IPS-NIHi7 (cell line): ENCODE results near the gene FHOD3.
"Not testable (repeated sequence)": the region's sequence is repeated elsewhere in the genome, so short reads cannot be mapped to it uniquely, and the experiment has no call there.

ENCODE experiments used
- DNase-seq: peaks from one replicate; pipeline ENCODE4 v3.0.0; 2012; ENCODE audit warnings: mixed read lengths; ENCODE audit errors: extremely low spot score

The FHOD3 gene

DNA sequence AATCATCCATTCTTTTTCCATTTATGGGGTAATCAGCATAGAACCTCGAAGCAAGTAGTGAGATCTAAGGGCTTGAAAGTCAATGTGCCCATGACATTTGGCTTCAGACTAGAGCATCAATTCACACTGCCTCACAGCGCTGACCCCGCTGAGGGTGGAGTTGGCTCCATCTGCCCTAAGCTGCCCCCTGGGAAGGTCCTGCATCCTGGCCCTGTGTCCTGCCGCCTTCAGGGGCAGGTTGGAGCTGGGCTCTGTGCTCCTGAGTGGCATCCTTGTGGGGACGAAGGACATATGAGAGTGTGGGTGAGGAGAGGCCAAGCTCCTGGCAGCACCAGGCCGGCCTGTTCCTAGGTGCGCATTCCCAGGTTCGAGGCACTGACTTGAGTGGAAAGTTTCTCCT lies 249.4 kb downstream of the FHOD3 start:
- DNase-seq, result peak; percentile 7

DNA sequence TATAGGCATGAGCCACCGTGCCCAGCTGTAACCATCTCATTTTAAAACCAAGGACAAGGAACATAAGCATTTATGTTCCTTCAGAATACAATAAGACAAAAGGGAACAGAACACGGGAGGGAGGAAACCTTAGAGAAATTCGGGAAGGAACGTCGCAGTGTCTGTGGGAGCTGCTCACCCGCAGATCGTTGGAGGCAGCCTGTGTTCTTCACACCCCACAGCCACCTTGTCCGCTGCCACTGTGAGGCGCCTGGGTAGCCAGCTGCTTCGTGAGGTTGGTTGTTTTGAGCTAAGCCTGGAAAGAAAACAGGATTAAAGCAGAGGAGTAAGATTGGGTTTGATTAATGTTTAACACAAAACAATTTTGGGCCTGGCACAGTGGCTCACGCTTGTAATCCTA lies 250.0 kb downstream of the FHOD3 start:
- DNase-seq, result peak; percentile 10

DNA sequence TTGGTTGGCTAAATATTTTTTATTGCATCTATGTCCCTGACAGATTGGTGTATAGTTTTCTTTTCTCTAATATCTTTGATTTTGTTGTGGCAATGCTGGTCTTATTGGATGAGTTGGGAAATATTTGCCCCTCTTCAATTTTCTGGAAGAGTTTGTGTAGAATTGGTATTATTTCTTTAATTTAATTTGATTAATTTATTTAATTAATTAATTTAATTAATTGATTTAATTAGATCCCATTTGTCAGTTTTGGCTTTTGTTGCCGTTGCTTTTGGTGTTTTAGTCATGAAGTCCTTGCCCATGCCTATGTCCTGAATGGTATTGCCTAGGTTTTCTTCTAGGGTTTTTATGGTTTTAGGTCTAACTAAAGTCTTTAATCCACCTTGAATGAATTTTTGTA lies 253.8 kb downstream of the FHOD3 start:
- not testable (repeated sequence) for DNase-seq

DNA sequence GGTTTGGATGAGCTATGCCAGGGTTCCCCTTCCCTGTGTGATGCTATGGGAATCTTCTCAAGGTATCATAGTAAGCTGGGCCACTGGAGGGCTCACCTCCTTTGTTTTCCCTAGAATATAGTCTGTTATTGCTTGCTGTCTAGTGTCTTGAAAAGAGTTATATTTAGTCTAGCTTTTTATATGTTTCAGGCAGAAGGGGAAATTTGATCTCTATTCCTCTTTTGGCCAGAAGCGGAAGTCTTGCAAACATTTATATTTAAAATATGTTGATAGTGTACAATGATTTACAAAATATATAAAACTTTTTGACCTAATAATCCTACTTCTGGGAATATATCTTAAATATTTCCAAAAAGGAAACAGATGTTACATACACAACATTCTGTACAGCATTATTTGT lies 260.7 kb downstream of the FHOD3 start:
- peak; percentile 6 for DNase-seq

DNA sequence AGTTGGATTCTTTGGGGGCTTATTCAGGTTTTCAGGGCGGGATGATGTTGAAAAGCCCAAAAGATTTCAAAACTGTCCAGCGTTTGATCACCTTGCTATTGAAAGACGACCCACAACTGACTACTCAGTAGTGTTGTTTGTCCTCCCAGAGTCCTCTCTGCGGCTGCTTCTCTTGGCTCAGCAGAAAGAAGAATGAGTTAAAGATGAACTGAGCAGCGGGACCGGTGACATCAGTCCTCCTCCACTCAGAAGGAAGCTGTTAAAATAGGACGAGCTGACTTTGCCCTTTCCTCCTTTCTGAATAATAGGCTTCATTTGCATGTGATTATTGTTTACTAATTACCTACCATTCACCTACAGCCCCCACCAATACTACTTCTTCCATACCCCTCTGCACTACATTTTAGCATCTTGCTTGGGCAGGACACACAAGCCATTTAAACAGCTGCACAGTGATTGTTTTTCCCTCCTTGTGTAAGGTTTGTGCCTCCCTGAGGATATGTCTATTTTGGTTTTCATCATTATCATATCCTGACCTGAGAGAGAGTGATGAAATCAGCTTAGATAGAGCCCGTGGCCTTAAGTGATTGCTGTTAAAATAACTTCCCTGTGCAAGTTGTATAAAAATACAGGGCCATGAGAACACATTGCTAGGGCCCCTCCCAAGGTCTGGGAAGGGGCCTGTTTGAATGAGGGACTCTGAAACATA lies 261.8 kb downstream of the FHOD3 start:
- no peak for DNase-seq

DNA sequence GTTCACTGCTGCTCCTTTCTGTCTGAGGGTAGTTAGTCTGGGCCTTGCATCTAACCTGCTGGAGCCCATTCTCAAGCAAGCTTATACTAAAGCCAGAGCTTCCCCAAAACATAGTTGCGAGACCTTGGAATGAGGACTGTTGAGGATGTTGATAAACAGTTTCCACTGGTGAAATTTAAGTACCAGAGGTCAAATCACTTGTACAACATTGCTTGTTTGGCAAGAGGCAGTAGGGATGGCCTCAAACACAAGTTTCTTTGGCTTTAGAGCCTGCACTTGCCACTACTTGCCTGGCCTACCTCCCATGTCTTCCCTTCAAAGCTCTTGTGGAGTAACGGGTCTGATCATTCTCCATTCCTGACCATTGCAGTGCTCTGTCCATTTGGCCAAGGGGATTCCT lies 262.7 kb downstream of the FHOD3 start:
- DNase-seq, result peak; percentile 5

DNA sequence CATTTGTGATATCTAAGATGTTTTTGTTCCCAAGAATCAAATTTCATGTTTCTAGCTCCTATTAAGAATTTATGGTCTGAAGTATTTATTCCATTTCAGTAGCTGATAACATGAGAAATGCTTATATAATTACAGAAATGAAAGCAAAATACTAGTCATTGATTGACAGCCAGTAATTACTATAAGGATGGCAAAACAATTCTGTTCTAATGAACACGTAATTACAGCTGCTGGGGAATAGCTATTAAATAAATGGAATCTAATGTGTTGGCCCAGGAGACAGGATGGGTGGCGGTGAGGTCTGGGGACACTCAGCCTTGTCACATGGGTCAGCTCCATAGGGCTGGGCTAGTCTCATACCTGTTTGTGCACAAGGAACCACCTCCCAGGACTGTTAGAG lies 263.5 kb downstream of the FHOD3 start:
- DNase-seq, result no peak

DNA sequence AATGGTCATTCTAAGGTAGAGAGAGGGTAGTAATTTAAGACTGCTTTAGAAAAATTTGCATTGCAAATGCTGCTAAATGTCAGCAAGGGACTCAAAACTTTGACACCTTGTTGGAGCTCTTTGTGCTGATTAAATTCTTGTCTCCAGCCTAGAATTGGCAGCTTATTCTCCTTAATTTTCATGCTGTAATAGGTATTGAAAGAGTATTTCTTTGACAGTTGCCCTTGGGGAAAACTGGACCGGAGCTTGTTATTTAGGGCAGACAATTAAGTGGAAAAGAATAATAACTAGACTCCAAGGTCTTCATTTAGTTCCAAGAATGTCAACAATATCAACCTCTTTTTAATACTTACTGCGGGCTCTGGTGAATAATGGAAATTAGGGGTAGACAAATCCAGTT lies 267.3 kb downstream of the FHOD3 start:
- no peak for DNase-seq

DNA sequence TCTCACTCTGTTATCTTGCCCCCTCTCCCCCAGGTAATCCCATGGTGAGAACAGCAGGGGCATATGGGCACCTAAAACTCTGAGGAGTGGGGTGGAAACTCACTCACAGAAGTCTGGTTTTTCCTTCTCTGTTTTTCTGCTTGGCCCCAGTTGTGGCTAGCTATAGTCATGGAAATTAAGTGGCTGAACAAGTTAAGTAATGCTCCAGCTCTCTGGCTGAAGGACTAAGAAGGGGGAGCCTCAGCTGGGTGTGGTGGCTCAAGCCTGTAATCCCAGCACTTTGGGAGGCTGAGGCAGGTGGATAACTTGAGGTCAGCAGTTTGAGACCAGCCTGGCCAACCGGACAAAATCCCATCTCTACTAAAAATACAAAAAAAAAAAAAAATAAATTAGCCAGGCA lies 270.3 kb downstream of the FHOD3 start:
- peak; percentile 20 for DNase-seq

DNA sequence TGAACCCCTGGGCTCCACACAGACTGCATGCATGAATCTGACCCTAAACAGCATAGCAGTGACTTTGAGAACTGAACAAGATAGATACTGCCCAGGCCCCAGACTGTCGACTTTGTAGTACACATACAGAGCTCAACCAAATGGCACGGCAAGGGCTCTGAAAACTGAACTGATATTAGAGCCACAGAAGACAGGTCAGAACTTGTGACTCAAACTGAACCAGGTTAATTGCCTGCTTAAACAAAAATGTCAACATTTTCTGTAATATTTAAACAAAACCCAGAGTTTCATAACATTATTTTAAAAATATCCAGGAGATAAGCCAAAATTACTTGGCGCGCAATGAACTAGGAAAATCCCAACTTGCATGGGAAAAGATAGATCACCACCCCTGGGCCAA lies 271.0 kb downstream of the FHOD3 start:
- DNase-seq, result no peak

DNA sequence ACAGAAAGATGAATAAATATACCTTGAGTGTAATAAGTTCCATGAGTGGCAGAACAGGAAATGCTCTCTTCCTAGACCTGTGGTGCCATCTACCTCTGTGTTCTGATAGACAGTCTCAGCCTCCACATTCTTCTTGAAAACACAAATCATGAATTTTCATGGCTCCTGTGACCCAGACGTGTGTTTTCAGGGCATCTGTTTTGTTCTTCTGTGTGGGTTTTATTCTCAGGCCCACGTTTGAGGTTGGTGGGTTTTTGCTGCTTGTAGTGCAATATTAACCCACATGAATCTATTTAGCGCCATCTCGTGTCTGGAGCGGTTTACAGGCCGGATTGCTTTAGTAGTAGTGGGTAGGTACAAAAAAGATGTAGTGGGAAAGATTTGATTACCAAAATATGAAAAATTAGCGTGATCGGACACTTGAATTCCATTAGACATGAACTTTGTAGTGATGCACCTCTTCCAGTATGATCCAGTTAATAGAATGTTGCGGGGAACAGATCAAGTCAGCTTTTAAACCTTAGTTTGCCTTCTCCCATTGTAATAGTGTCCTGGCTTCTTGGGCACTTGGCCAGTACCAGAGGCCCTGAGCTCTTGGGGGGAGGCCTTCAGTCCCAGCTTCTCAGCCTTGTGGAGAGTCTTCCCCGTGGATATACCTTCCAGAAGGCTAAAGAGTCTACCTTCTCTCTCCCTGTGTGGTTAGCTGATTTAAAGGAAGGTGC lies 274.8 kb downstream of the FHOD3 start:
- peak; percentile 51 for DNase-seq

DNA sequence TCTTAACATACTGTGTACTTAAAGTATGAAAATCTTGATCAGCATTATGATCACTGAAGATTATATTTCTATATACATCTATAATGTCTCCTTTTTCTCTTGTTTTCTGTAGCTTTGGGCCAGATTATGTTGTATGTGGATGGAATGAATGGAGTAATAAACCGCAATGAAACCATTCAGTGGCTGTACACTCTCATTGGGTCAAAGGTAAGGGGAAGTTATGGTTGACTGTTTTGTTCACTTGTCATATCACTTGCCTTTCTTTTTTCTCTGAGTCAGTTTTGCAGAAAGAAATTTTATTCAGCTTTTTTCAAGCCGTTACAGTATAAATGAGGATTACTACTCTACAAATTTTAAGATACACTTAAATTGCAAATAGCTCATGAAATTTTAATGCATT lies 278.8 kb downstream of the FHOD3 start:
- no peak for DNase-seq

DNA sequence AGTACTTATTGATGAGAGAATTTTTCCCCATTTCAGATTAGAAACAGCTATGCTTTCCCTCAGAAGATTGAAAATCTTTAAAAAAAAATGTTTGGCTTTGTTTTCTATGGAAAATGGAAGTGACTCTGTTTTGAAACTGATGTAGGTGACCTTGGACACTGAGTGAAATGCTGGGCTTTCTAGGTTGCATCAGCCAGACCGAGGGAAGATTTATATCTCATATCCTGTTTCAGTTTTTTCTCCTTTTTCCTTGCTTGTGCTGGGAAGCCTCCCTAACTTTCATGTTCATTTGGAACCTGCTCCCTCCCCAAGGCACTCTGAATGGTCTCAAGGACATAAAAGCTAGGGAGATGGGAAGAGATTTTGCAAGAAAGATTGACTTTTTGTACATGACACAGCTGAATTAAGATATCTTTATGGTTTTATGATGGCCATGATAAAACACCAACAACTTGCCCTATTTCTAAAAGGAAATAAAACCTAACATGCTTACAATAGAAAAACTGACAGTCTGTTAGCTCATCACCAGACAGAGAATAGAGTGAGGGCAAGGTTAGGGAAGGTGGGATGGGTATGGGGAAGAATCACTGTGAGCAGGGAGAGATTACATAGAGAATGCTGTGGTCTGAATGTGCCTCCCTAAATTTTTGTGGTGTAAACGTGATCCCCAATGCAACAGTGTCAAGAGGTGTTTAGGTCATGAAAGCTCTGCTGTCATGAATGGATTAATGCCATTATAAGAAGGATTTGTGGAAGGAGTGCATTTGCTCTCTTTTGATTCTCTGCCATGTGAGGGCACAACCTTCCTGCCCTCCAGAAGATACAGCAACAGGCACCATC lies 281.6 kb downstream of the FHOD3 start:
- no peak for DNase-seq

DNA sequence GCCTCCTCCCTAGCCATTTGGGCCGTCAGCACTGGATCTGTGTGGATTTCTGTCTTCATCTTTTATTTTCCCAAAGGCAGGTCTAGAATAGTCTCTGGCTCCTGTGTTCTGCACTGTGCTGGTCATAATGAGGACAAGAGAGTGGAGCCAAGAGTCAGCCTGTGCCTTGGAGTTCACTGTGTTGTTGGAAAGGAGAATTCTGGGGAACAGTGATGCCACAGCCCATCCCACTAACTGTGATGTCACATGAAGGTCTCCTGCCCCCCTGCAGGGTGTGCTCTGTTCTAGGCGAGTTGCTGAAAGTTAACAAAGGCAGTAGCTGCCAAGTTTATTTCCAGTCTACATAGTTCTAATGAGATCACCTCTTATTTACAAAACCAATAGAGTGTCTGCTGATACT lies 282.8 kb downstream of the FHOD3 start:
- DNase-seq, result peak; percentile 26

DNA sequence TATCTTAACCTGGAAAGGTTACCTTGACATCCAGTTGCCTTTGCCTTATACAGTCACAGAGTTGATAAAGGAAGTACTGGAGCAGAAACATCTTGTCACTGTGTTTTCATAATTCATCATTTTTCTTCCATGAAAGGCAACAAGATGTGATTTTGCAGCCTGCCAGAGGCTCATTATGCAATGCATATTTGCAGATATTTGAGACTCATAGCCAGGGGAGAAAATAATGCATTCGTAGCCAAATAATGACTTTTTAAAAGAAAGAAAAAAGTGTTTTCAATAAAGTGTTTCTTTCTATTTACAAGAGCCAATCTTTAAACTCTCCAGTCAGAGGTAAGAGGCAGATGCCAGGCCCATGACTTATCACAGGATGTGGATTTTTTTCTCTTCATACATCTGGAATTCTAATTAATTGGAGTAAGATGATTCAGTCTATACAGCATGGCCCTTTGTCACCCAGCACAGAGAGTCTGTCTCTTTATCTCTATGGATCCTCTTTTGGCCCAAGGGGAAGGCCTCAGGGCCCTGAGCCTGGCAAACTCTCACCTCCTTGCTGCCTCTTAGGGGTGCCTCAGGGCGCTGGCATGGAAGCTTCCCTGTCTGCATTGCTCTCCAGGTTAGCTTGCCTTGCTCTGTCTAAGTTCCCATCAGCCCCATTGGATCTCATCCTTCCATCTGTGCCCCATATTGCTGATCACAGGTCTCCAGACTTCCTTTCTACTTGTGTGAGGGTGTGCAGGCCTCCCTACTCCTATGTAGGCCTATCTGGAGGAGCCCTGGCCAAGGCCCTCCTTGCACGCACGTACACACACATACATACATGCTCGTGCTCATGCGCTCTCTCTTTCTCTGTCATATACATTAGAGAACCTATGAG lies 283.6 kb downstream of the FHOD3 start:
- DNase-seq, result no peak

DNA sequence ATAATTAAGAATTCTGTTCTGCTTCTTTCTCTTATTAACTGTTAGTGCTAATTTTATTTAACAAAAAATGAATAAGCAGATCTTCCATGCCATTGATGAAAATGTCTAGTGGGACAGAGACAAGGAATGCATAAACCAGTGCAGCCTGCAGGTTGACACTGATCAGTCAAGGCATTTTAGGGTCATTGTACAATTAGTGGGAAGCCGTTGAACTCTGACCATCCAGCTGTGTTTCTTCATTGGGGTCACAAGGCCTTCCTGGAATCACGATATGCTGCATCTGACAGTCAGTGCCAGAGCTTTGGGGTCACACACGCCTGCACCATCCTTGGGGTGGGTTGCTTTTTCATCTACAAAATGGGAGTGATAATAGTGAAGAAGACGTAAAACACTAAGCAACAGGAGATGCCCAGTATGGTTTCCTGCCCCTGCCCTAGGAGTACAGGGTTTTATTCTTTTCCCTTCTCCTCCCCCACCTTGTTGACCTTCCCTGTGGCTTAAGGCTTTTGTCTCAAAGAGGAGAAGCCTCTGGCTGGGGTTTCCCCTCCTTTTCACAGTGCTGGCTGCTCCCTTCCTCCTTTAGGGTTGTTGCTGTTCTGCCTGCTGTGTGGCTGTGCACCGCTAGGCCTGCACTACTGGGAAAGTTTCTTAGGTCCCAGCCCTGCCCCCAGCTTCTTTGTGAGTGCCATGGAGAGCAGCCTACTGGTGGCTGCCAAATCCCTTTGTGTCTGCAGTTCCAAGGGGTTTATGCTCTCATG lies 285.7 kb downstream of the FHOD3 start:
- DNase-seq, result peak; percentile 87

DNA sequence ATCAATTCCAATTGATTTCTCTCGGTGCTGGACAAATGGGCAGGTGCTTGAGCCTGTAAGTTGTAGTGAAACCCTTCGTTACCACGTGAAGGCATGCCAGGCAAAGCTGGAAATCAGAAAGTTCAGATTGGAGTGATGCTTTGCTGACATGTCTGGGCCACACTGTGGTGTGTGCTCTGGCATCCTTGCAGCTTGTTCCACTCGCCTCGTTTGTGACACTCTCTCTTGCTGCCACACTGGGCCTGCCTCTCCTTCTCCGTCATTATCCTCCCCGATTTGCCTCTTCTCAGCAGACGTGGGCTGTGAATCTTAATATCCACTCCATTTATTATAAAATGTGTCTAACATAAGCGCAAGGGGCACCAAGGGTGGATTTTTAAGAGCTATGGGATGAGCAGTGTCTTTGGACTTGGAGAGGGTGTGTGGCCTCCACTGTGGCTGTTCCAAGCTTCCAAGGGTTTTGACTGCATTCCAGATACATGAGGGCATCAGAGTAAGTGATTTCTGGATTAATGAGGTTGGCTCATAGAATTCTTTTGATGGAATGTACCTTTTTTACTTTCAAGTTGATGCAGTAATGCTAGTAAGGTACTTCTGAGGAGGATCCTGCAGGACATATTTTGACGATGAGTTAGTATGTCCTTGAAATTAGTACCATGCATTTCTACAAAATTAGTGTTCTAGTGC lies 292.5 kb downstream of the FHOD3 start:
- no peak for DNase-seq

DNA sequence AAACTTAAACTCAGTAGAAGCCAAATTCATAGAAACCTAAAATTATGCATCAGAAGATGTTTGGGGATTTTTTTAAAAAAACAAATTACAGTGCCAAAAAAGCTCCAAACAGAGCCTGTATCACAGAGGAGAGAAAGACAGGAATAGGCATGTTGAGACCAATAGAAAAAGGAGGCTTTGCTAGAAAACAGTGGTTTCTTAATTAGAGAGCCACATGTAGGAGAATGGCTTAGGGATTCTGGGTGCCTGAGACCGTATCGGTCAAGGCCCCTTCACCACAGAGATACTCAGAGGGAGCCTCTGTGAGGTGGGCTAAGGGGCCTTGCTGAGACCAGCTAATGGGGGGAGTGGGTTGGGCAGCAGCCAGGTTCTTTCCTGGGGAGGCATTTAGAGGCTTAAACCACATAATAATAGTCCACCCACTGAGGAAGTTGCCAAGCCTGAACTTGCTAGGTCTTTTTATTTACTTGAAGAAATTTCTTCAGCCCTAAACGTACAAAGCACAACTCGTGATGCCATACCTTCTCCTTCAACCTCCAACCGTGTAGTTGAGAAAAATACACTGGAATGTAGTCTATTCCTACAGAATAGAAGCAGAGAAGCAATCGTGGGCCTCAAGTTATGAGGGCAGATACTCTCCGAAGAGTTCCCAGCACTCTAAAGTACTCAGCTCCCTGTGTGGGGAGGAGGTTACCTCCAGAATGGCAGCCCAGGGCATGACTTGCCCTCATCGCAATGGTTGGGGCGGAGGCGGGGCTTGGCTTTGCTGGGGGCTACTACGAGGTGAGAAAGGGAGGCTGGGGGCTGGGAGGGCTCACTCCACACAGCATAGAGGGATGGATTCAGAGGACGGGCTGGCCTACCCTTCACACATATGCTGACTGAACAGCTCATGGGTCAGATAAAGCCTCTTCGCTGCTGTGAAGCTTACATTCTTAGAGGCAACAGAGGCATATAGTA lies 293.4 kb downstream of the FHOD3 start:
- no peak for DNase-seq

DNA sequence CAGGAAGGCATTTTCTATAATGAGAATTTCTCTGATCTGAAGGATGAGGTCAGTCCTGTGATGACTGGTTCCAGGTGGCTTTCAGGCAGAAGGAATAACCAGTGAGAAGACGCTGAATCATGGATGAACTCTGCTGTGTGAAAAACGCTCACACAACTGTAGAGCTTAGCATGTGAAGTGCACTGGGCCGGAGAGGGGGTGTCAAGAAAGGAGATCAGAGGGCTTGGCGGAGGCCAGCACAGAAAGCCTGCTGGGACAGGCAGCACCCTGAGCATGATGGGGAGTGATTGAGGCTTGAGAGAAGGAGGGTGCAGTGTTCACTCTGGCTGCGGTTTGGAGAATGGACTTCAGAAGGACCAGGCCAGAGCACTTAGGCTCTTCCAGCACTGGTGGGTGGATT lies 294.8 kb downstream of the FHOD3 start:
- no peak for DNase-seq
